ENCODE results near the gene ZBED5. TPM values are rescaled to one million over a fixed set of nuclear protein-coding genes. Genes with fewer than 3 reads are reported as not detected.

The ZBED5 gene
- total RNA-seq, 1 experiment from 2014 or later = 21.5 TPM

DNA sequence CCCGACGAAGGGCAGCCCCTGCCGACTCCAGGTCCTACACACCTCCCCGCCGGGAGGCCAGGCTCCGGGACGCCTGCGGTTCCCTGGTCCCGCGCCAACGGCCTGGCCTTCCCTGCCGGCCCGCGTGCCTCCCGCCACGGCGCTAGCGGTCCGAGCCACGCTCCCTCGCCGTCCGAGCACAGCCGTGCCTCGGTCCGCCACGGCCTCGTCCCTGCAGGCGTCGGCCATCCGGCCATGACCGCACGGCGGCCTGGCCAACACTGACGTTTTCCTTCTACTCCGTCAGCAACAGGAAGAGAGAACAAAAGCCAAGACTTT is 49.7 kb downstream of the ZBED5 start:
- H3K27me3 ChIP-seq (ENCODE audit: insufficient read depth, low read depth) = no peaks in the 10 kb centered on the region
- TF ChIP-seq, protein P1, sequence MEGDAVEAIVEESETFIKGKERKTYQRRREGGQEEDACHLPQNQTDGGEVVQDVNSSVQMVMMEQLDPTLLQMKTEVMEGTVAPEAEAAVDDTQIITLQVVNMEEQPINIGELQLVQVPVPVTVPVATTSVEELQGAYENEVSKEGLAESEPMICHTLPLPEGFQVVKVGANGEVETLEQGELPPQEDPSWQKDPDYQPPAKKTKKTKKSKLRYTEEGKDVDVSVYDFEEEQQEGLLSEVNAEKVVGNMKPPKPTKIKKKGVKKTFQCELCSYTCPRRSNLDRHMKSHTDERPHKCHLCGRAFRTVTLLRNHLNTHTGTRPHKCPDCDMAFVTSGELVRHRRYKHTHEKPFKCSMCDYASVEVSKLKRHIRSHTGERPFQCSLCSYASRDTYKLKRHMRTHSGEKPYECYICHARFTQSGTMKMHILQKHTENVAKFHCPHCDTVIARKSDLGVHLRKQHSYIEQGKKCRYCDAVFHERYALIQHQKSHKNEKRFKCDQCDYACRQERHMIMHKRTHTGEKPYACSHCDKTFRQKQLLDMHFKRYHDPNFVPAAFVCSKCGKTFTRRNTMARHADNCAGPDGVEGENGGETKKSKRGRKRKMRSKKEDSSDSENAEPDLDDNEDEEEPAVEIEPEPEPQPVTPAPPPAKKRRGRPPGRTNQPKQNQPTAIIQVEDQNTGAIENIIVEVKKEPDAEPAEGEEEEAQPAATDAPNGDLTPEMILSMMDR (conservative IDR thresholded peaks at IDR 0.05) = no peak
- no peak for TF ChIP-seq EZH2 (IDR thresholded peaks at IDR 0.05; ENCODE audit: low read depth)
- CTCF ChIA-PET = interaction anchor here (0.5 to 1.6 kb wide), 3 partner anchors 50 to 220 kb away, joined by 3 to 8 read pairs (median 3); partner anchors contain the start of gene ZBED5
- H3K36me3 ChIP-seq (ENCODE audit: low read depth) = peaks cover 41% of the 10 kb centered on the region
- H3K4me3 ChIP-seq = peak overlapping the region; percentile 93
- no peaks in the 10 kb centered on the region for H3K9me2 ChIP-seq (ENCODE audit: insufficient read depth)
- H3F3A ChIP-seq (ENCODE audit: insufficient read depth, low read depth) = peaks cover 35% of the 10 kb centered on the region; the same call in 1 of the 2 replicates
- H3K4me2 ChIP-seq = peak overlapping the region; percentile 81
- H3K9me3 ChIP-seq (ENCODE audit: insufficient read depth, low read depth) = no peaks in the 10 kb centered on the region
- H3K27ac ChIP-seq = peak overlapping the region; percentile 96
- peaks cover 13% of the 10 kb centered on the region for H3K4me1 ChIP-seq (replicated peaks; ENCODE audit: insufficient read depth)
- peaks cover 6% of the 10 kb centered on the region; the same call in 1 of the 2 replicates for H4K20me1 ChIP-seq (ENCODE audit: insufficient read depth)
- H3K79me2 ChIP-seq (ENCODE audit: low read depth) = peaks cover 60% of the 10 kb centered on the region
- BruUV-seq (replicated peaks) = TSS peak; percentile 53
- intact Hi-C loops (cut with micrococcal nuclease; ENCODE audit: unreplicated experiment) = loop anchor here (1.0 to 5.0 kb wide), 4 partner anchors 34 to 123 kb away; partner anchors contain the start of gene ZBED5
- H2AFZ ChIP-seq = peak overlapping the region; percentile 81
- DNase-seq = no peak
- POLR2A ChIA-PET (ENCODE audit: unreplicated experiment) = interaction anchor here (0.9 to 1.9 kb wide), 5 partner anchors 50 to 126 kb away, joined by 3 to 19 read pairs (median 9); partner anchors contain the start of gene ZBED5

DNA sequence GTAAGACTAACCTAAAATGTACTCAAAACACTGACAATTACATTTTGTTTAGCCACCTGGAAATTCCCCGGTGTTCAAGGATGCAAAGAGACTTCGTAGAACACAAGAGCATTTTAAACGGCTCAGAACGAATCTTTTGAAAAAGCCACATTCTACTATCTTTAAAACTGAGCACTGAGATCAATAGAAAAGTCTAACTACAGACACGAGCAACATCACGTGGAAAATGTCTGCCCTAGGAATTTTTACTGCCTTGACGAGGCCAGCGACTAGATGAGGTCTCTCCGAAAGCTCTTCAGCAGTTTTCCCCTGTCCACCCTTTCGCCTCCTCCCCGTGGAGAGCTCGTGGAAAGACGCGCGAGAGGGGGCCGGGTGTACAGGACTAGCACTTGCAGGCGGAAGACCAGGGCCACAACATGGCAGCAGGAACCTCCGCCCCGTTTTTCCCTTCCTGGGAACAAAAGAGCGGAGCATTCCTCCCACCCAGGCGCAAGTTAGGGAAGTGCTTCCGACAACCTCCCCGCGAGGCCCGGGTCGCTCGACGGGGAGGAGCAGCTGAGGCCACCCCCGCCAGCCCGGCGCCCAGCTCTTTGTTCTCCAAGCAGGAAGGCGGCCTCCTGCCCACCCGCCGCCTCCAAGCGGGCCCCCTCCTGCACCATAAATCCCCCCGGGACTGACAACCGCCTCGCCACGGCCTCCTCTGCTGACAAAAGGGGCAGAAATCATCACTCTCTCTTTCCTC is 50.2 kb downstream of the ZBED5 start:
- Histone ChIP-seq H3K4me3 (peak overlapping the region; percentile 93), H3K36me3 (ENCODE audit: low read depth) (peaks cover 47% of the 10 kb centered on the region), H4K20me1 (ENCODE audit: insufficient read depth) (peaks cover 6% of the 10 kb centered on the region; the same call in 1 of the 2 replicates), H3K27me3 (ENCODE audit: insufficient read depth, low read depth) (no peaks in the 10 kb centered on the region), H3K9me3 (ENCODE audit: insufficient read depth, low read depth) (no peaks in the 10 kb centered on the region), H2AFZ (peak overlapping the region; percentile 81), H3K4me1 (replicated peaks; ENCODE audit: insufficient read depth) (peaks cover 13% of the 10 kb centered on the region), H3K27ac (peak overlapping the region; percentile 96), H3K4me2 (peak overlapping the region; percentile 81), H3F3A (ENCODE audit: insufficient read depth, low read depth) (peaks cover 40% of the 10 kb centered on the region; the same call in 1 of the 2 replicates), H3K79me2 (ENCODE audit: low read depth) (peaks cover 60% of the 10 kb centered on the region), H3K9me2 (ENCODE audit: insufficient read depth) (no peaks in the 10 kb centered on the region)
- ChIA-PET CTCF (interaction anchor here (0.5 to 1.0 kb wide), 2 partner anchors 51 to 220 kb away, joined by 3 read pairs; partner anchors contain the start of gene ZBED5), POLR2A (ENCODE audit: unreplicated experiment) (interaction anchor here (0.6 kb wide), 1 partner anchor 106 kb away, joined by 6 read pairs; no protein-coding TSS in a partner anchor)
- intact Hi-C loops (cut with micrococcal nuclease; ENCODE audit: unreplicated experiment) = loop anchor here (1.0 to 5.0 kb wide), 4 partner anchors 35 to 123 kb away; partner anchors contain the start of gene ZBED5
- no TSS peak for BruUV-seq (replicated peaks)
- peak in 1 of 2 experiments; percentile 25 for DNase-seq
- TF ChIP-seq, protein P1 (conservative IDR thresholded peaks at IDR 0.05) = no peak
- no peak for TF ChIP-seq EZH2 (IDR thresholded peaks at IDR 0.05; ENCODE audit: low read depth)

DNA sequence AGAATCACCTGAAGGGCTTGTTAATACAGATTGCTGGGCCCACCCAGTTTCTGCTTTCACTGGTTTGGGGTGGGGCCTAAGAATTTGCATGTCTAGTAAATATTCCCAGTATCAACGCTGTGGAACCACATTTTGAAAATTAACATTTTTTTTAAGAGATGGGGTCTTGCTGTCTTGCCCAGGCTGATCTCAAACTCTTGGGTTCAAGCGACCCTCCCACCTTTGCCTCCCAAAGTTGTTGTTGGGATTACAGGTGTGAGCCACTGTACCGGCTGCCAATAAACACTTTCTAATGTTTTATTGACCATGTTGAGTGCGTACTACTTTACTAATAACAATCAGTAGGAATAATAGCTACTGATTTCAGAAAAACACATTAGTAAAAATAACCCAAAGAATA is 51.6 kb downstream of the ZBED5 start:
- Histone ChIP-seq H3K9me3 (ENCODE audit: insufficient read depth, low read depth) (no peaks in the 10 kb centered on the region), H3K4me2 (peak overlapping the region; percentile 81), H3K27me3 (ENCODE audit: insufficient read depth, low read depth) (no peaks in the 10 kb centered on the region), H3K4me1 (replicated peaks; ENCODE audit: insufficient read depth) (peaks cover 13% of the 10 kb centered on the region), H3K79me2 (ENCODE audit: low read depth) (peaks cover 60% of the 10 kb centered on the region), H3K4me3 (peak overlapping the region; percentile 93; the same call in 1 of the 2 replicates), H4K20me1 (ENCODE audit: insufficient read depth) (peaks cover 6% of the 10 kb centered on the region; the same call in 1 of the 2 replicates), H3F3A (ENCODE audit: insufficient read depth, low read depth) (peaks cover 55% of the 10 kb centered on the region), H3K27ac (no peak overlapping the region), H2AFZ (no peak overlapping the region), H3K9me2 (ENCODE audit: insufficient read depth) (no peaks in the 10 kb centered on the region), H3K36me3 (ENCODE audit: low read depth) (peaks cover 60% of the 10 kb centered on the region)
- TF ChIP-seq, protein P1 (conservative IDR thresholded peaks at IDR 0.05) = no peak
- TF ChIP-seq EZH2 (IDR thresholded peaks at IDR 0.05; ENCODE audit: low read depth) = no peak
- ChIA-PET CTCF (no interaction called here), POLR2A (ENCODE audit: unreplicated experiment) (interaction anchor here (0.6 to 0.7 kb wide), 2 partner anchors 197 to 199 kb away, joined by 6 read pairs; no protein-coding TSS in a partner anchor)
- no peak for DNase-seq
- intact Hi-C loops (cut with micrococcal nuclease; ENCODE audit: unreplicated experiment) = loop anchor here (5.0 kb wide), 1 partner anchor 36 kb away; no protein-coding TSS in a partner anchor
- BruUV-seq (replicated peaks) = no TSS peak

All from PC-9 (cell line).